ENCODE results near the gene PTGER3.

PTGER3 gene

GRCh38 chr1:71081697-71082080 is 34.1 kb upstream of the PTGER3 start:
- Histone ChIP-seq H3K27ac (ENCODE audit: low read depth, low read length) (peak overlapping the region; percentile 99), H3K4me1 (ENCODE audit: control insufficient read depth in 5 of 5, insufficient read depth in 5 of 5, low read length in 5 of 5) (peaks cover 0 to 24% (median 22%) of the 10 kb centered on the region in 5 donors)

GRCh38 chr1:71080739-71081696 is 33.4 kb upstream of the PTGER3 start, which contains the start of gene ZRANB2:
TSS of gene ZRANB2 (minus strand) at chr1:71081035. CDS start at chr1:71080995, 40 bp downstream.
- Histone ChIP-seq H3K9me3 (ENCODE audit: control insufficient read depth in 5 of 5, low read length in 5 of 5) (no peaks in the 10 kb centered on the region), H3K27me3 (ENCODE audit: control insufficient read depth in 5 of 5, insufficient read depth in 4 of 5, low read length in 5 of 5) (peaks cover 0 to 4% (median 0%) of the 10 kb centered on the region in 5 donors), H3K4me3 (ENCODE audit: low read depth in 1 of 5, low read length in 5 of 5) (peak within 1 kb of the TSS; percentile 88 to 100 (median 99)), H3K4me1 (ENCODE audit: control insufficient read depth in 5 of 5, insufficient read depth in 5 of 5, low read length in 5 of 5) (peaks cover 0 to 24% (median 22%) of the 10 kb centered on the region in 5 donors), H3K9ac (ENCODE audit: low read length in 5 of 5) (peak within 1 kb of the TSS; percentile 89 to 99 (median 97)), H3K27ac (ENCODE audit: low read depth, low read length) (peak within 1 kb of the TSS; percentile 99), H3K36me3 (ENCODE audit: control insufficient read depth in 5 of 5, insufficient read depth in 5 of 5, low read length in 5 of 5) (peaks cover 7 to 19% (median 17%) of the 10 kb centered on the region in 5 donors)

More at GRCh38 chr1:71081697-71082080, 34.1 kb upstream of the PTGER3 start:
- Histone ChIP-seq H3K4me3 (ENCODE audit: low read depth in 1 of 5, low read length in 5 of 5) (peak overlapping the region; percentile 88 to 100 (median 99)), H3K9me3 (ENCODE audit: control insufficient read depth in 5 of 5, low read length in 5 of 5) (no peaks in the 10 kb centered on the region), H3K36me3 (ENCODE audit: control insufficient read depth in 5 of 5, insufficient read depth in 5 of 5, low read length in 5 of 5) (peaks cover under 1 to 12% (median 12%) of the 10 kb centered on the region in 5 donors), H3K9ac (ENCODE audit: low read length in 5 of 5) (peak overlapping the region in 2 of 5 donors; percentile 15 to 89), H3K27me3 (ENCODE audit: control insufficient read depth in 5 of 5, insufficient read depth in 4 of 5, low read length in 5 of 5) (peaks cover 0 to 4% (median 0%) of the 10 kb centered on the region in 5 donors)

GRCh38 chr1:71080230-71080738 is 32.7 kb upstream of the PTGER3 start:
- Histone ChIP-seq H3K9me3 (ENCODE audit: control insufficient read depth in 5 of 5, low read length in 5 of 5) (no peaks in the 10 kb centered on the region), H3K36me3 (ENCODE audit: control insufficient read depth in 5 of 5, insufficient read depth in 5 of 5, low read length in 5 of 5) (peaks cover 14 to 26% (median 22%) of the 10 kb centered on the region in 5 donors), H3K4me3 (ENCODE audit: low read depth in 1 of 5, low read length in 5 of 5) (peak overlapping the region; percentile 88 to 100 (median 99)), H3K9ac (ENCODE audit: low read length in 5 of 5) (peak overlapping the region; percentile 89 to 99 (median 97)), H3K27ac (ENCODE audit: low read depth, low read length) (peak overlapping the region; percentile 99), H3K4me1 (ENCODE audit: control insufficient read depth in 5 of 5, insufficient read depth in 5 of 5, low read length in 5 of 5) (peaks cover 0 to 24% (median 22%) of the 10 kb centered on the region in 5 donors), H3K27me3 (ENCODE audit: control insufficient read depth in 5 of 5, insufficient read depth in 4 of 5, low read length in 5 of 5) (peaks cover 0 to 3% (median 0%) of the 10 kb centered on the region in 5 donors)

- H3K4me1 ChIP-seq (ENCODE audit: control insufficient read depth in 5 of 5, insufficient read depth in 5 of 5, low read length in 5 of 5) = peaks cover 0 to 13% (median 11%) of the 10 kb centered on the region in 5 donors
These were observed 27.1 kb upstream of the PTGER3 start for GRCh38 chr1:71074681-71075080.

GRCh38 chr1:71072273-71072672 is 24.7 kb upstream of the PTGER3 start:
- Histone ChIP-seq H3K4me1 (ENCODE audit: control insufficient read depth in 5 of 5, insufficient read depth in 5 of 5, low read length in 5 of 5) (no peaks in the 10 kb centered on the region), H3K36me3 (ENCODE audit: control insufficient read depth in 5 of 5, insufficient read depth in 5 of 5, low read length in 5 of 5) (peaks cover 70 to 91% (median 75%) of the 10 kb centered on the region in 5 donors), H3K9ac (ENCODE audit: low read length in 5 of 5) (no peak overlapping the region), H3K4me3 (ENCODE audit: low read depth in 1 of 5, low read length in 5 of 5) (no peak overlapping the region), H3K27me3 (ENCODE audit: control insufficient read depth in 5 of 5, insufficient read depth in 4 of 5, low read length in 5 of 5) (no peaks in the 10 kb centered on the region), H3K27ac (ENCODE audit: low read depth, low read length) (no peak overlapping the region), H3K9me3 (ENCODE audit: control insufficient read depth in 5 of 5, low read length in 5 of 5) (no peaks in the 10 kb centered on the region)

More at GRCh38 chr1:71074681-71075080, 27.1 kb upstream of the PTGER3 start:
- Histone ChIP-seq H3K27ac (ENCODE audit: low read depth, low read length) (no peak overlapping the region), H3K36me3 (ENCODE audit: control insufficient read depth in 5 of 5, insufficient read depth in 5 of 5, low read length in 5 of 5) (peaks cover 54 to 74% (median 62%) of the 10 kb centered on the region in 5 donors), H3K9me3 (ENCODE audit: control insufficient read depth in 5 of 5, low read length in 5 of 5) (no peaks in the 10 kb centered on the region), H3K4me3 (ENCODE audit: low read depth in 1 of 5, low read length in 5 of 5) (no peak overlapping the region), H3K27me3 (ENCODE audit: control insufficient read depth in 5 of 5, insufficient read depth in 4 of 5, low read length in 5 of 5) (no peaks in the 10 kb centered on the region), H3K9ac (ENCODE audit: low read length in 5 of 5) (no peak overlapping the region)

- Histone ChIP-seq H3K4me1 (ENCODE audit: control insufficient read depth in 5 of 5, insufficient read depth in 5 of 5, low read length in 5 of 5) (no peaks in the 10 kb centered on the region), H3K9ac (ENCODE audit: low read length in 5 of 5) (no peak overlapping the region), H3K36me3 (ENCODE audit: control insufficient read depth in 5 of 5, insufficient read depth in 5 of 5, low read length in 5 of 5) (peaks cover 71 to 91% (median 80%) of the 10 kb centered on the region in 5 donors), H3K4me3 (ENCODE audit: low read depth in 1 of 5, low read length in 5 of 5) (no peak overlapping the region), H3K27ac (ENCODE audit: low read depth, low read length) (no peak overlapping the region), H3K9me3 (ENCODE audit: control insufficient read depth in 5 of 5, low read length in 5 of 5) (no peaks in the 10 kb centered on the region), H3K27me3 (ENCODE audit: control insufficient read depth in 5 of 5, insufficient read depth in 4 of 5, low read length in 5 of 5) (no peaks in the 10 kb centered on the region)
These were observed 24.1 kb upstream of the PTGER3 start for GRCh38 chr1:71071720-71072119.

GRCh38 chr1:71068325-71069240 is 21.0 kb upstream of the PTGER3 start:
- no peaks in the 10 kb centered on the region for H3K9me3 ChIP-seq (ENCODE audit: control insufficient read depth in 5 of 5, low read length in 5 of 5)
- no peak overlapping the region for H3K27ac ChIP-seq (ENCODE audit: low read depth, low read length)

GRCh38 chr1:71054791-71055190 is 7.2 kb upstream of the PTGER3 start:
- Histone ChIP-seq H3K36me3 (ENCODE audit: control insufficient read depth in 5 of 5, insufficient read depth in 5 of 5, low read length in 5 of 5) (peaks cover 12 to 29% (median 19%) of the 10 kb centered on the region in 5 donors), H3K27ac (ENCODE audit: low read depth, low read length) (no peak overlapping the region), H3K9ac (ENCODE audit: low read length in 5 of 5) (no peak overlapping the region), H3K27me3 (ENCODE audit: control insufficient read depth in 5 of 5, insufficient read depth in 4 of 5, low read length in 5 of 5) (no peaks in the 10 kb centered on the region), H3K4me1 (ENCODE audit: control insufficient read depth in 5 of 5, insufficient read depth in 5 of 5, low read length in 5 of 5) (peaks cover 0 to 2% (median 0%) of the 10 kb centered on the region in 5 donors), H3K4me3 (ENCODE audit: low read depth in 1 of 5, low read length in 5 of 5) (no peak overlapping the region), H3K9me3 (ENCODE audit: control insufficient read depth in 5 of 5, low read length in 5 of 5) (no peaks in the 10 kb centered on the region)

More at GRCh38 chr1:71068325-71069240, 21.0 kb upstream of the PTGER3 start:
- H3K4me3 ChIP-seq (ENCODE audit: low read depth in 1 of 5, low read length in 5 of 5) = no peak overlapping the region
- H3K27me3 ChIP-seq (ENCODE audit: control insufficient read depth in 5 of 5, insufficient read depth in 4 of 5, low read length in 5 of 5) = no peaks in the 10 kb centered on the region
- peaks cover 83 to 94% (median 84%) of the 10 kb centered on the region in 5 donors for H3K36me3 ChIP-seq (ENCODE audit: control insufficient read depth in 5 of 5, insufficient read depth in 5 of 5, low read length in 5 of 5)
- H3K9ac ChIP-seq (ENCODE audit: low read length in 5 of 5) = no peak overlapping the region
- no peaks in the 10 kb centered on the region for H3K4me1 ChIP-seq (ENCODE audit: control insufficient read depth in 5 of 5, insufficient read depth in 5 of 5, low read length in 5 of 5)

GRCh38 chr1:71054281-71054731 is 6.7 kb upstream of the PTGER3 start:
- no peaks in the 10 kb centered on the region for H3K9me3 ChIP-seq (ENCODE audit: control insufficient read depth in 5 of 5, low read length in 5 of 5)
- no peak overlapping the region for H3K4me3 ChIP-seq (ENCODE audit: low read depth in 1 of 5, low read length in 5 of 5)
- H3K36me3 ChIP-seq (ENCODE audit: control insufficient read depth in 5 of 5, insufficient read depth in 5 of 5, low read length in 5 of 5) = peaks cover 11 to 29% (median 16%) of the 10 kb centered on the region in 5 donors
- H3K9ac ChIP-seq (ENCODE audit: low read length in 5 of 5) = no peak overlapping the region
- no peaks in the 10 kb centered on the region for H3K27me3 ChIP-seq (ENCODE audit: control insufficient read depth in 5 of 5, insufficient read depth in 4 of 5, low read length in 5 of 5)
- no peak overlapping the region for H3K27ac ChIP-seq (ENCODE audit: low read depth, low read length)
- peaks cover 0 to 3% (median 0%) of the 10 kb centered on the region in 5 donors for H3K4me1 ChIP-seq (ENCODE audit: control insufficient read depth in 5 of 5, insufficient read depth in 5 of 5, low read length in 5 of 5)

Measured in subcutaneous abdominal adipose tissue (tissue), 5 donors.